MM.1S (cell line): Measurements from ENCODE around the gene INHBC.

Experiments used
- EZH2 ChIP-seq: fragments of 300-600 bp; sonication (generic); optimal IDR thresholded peaks from 2 replicates; pipeline ENCODE3; 2017; ENCODE audit warnings: low read depth, mild to moderate bottlenecking, antibody characterized with exemption, low read length, mixed read lengths
- EZH2phosphoT487 ChIP-seq: fragments of 300-600 bp; sonication (generic); IDR thresholded peaks from 2 replicates; pipeline ENCODE4 v1.6.1; 2018; ENCODE audit warnings: antibody characterized with exemption, low read length
- TF ChIP-seq, protein P1 (sequence below): fragments of 300-600 bp; sonication (generic); IDR thresholded peaks from 2 replicates; pipeline ENCODE4 v1.5.1; 2016; ENCODE audit warnings: antibody characterized with exemption, low read length, mixed read lengths

DNA sequence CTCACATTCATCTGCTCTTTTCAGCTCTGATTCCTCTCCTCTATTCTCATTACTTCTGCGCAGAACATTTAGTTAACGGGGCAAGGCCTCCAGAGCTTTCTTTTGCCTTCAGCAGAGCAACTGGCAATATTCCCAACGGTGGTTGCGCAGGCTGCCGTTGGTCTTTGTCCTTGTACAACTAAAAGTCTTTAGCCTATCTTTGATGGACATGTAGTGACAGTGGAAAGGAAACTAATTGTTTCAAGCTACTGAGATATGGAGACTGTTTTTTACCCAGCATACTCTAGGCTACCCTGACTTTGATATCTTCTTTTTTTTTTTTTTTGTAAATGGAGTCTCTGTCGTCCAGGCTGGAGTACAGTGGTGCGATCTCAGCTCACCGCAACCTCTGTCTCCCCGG, 16.3 kb upstream of the INHBC start:
- TF ChIP-seq, protein P1, sequence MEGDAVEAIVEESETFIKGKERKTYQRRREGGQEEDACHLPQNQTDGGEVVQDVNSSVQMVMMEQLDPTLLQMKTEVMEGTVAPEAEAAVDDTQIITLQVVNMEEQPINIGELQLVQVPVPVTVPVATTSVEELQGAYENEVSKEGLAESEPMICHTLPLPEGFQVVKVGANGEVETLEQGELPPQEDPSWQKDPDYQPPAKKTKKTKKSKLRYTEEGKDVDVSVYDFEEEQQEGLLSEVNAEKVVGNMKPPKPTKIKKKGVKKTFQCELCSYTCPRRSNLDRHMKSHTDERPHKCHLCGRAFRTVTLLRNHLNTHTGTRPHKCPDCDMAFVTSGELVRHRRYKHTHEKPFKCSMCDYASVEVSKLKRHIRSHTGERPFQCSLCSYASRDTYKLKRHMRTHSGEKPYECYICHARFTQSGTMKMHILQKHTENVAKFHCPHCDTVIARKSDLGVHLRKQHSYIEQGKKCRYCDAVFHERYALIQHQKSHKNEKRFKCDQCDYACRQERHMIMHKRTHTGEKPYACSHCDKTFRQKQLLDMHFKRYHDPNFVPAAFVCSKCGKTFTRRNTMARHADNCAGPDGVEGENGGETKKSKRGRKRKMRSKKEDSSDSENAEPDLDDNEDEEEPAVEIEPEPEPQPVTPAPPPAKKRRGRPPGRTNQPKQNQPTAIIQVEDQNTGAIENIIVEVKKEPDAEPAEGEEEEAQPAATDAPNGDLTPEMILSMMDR, result no peak
- no peak for TF ChIP-seq EZH2
- TF ChIP-seq EZH2phosphoT487, result no peak
